Retinal pigment epithelial cell (primary cell): ENCODE measurements around the gene LCK.

Source experiments
- DNase-seq: peaks from one replicate; pipeline ENCODE4 v3.0.0-alpha.2; 2010; ENCODE audit warnings: low read depth
- H3K4me3 ChIP-seq: 2 replicates; pipeline ENCODE4 v1.5.1; 2011; ENCODE audit warnings: mild to moderate bottlenecking, low read length, control low read depth, moderate library complexity
- CTCF ChIP-seq: conservative IDR thresholded peaks from 2 replicates; pipeline ENCODE4 v1.5.1; 2011; ENCODE audit warnings: low read depth, low read length, control low read depth, inconsistent platforms

Gene LCK

GRCh38 chr1:32299327-32299726 is 48.3 kb downstream of the LCK start:
- no peak overlapping the region for H3K4me3 ChIP-seq
- TF ChIP-seq CTCF = no peak
- no peak for DNase-seq

- TF ChIP-seq CTCF = no peak
- DNase-seq = no peak
- no peak overlapping the region for H3K4me3 ChIP-seq
These were observed 52.3 kb downstream of the LCK start for GRCh38 chr1:32303358-32303757.

- no peak for DNase-seq
- H3K4me3 ChIP-seq = no peak overlapping the region
- TF ChIP-seq CTCF = no peak
These were observed 53.0 kb downstream of the LCK start for GRCh38 chr1:32303997-32304622.

- DNase-seq = no peak
- no peak overlapping the region for H3K4me3 ChIP-seq
- no peak for TF ChIP-seq CTCF
These were observed 54.2 kb downstream of the LCK start for GRCh38 chr1:32305310-32305709.

- TF ChIP-seq CTCF = no peak
- no peak overlapping the region for H3K4me3 ChIP-seq
- no peak for DNase-seq
These were observed 56.3 kb downstream of the LCK start for GRCh38 chr1:32307324-32307723.

- TF ChIP-seq CTCF = no peak
- no peak for DNase-seq
- H3K4me3 ChIP-seq = no peak overlapping the region
These were observed 58.9 kb downstream of the LCK start for GRCh38 chr1:32309960-32310359.

- H3K4me3 ChIP-seq = no peak overlapping the region
- no peak for TF ChIP-seq CTCF
- DNase-seq = no peak
These were observed 60.8 kb downstream of the LCK start for GRCh38 chr1:32311709-32312393.
